SK-N-SH (cell line): ENCODE measurements around the gene SKIC2. TPM values are rescaled to one million over a fixed set of nuclear protein-coding genes. Genes with fewer than 3 reads are reported as not detected.

Source experiments
- CTCF ChIA-PET: fragments of 300-600, 350-600 bp; formaldehyde crosslinking; extraction: SDS; loops from one replicate; lab custom pipeline; 2021; lab: Yijun Ruan, JAX
- POLR2A ChIA-PET: fragments of 350-600 bp; sonication (Branson Sonifier 250); formaldehyde crosslinking; extraction: SDS; loops from one replicate; lab custom pipeline; 2020; ENCODE audit warnings: antibody characterized with exemption, inconsistent platforms; lab: Yijun Ruan, JAX
- DNase-seq: peaks from one replicate; pipeline ENCODE4 v3.0.0; 2012
- H2AFZ ChIP-seq: fragments of 200-600 bp; sonication (generic); 2 replicates; pipeline ENCODE4 v1.8.1; 2016; ENCODE audit warnings: antibody characterized with exemption, mild to moderate bottlenecking, low read depth
- H3F3A ChIP-seq: fragments of 200-600 bp; sonication (generic); replicated peaks from 2 replicates; pipeline ENCODE3; 2016; ENCODE audit warnings: antibody characterized with exemption, mild to moderate bottlenecking; ENCODE audit not compliant: insufficient read depth
- H3K27ac ChIP-seq, 2 experiments: fragments of 200-500 bp in 1 of 2; fragments of 200-600 bp in 1 of 2; sonication (Bioruptor generic) in 1 of 2; sonication (generic), shearing (Covaris generic) in 1 of 2; 2 replicates each; pipeline versions ENCODE4 v1.5.1 to v1.6.1; 2014 to 2016; ENCODE audit warnings: low read depth in 2 of 2, inconsistent platforms in 1 of 2, low read length in 1 of 2, mild to moderate bottlenecking in 1 of 2, mixed read lengths in 1 of 2
- H3K27me3 ChIP-seq: fragments of 200-600 bp; sonication (generic), shearing (Covaris generic); 2 replicates; pipeline ENCODE4 v1.6.1; 2016; ENCODE audit warnings: mixed run types; ENCODE audit not compliant: insufficient read depth
- H3K36me3 ChIP-seq, 2 experiments: fragments of 200-500 bp in 1 of 2; fragments of 200-600 bp in 1 of 2; sonication (Bioruptor generic) in 1 of 2; sonication (generic) in 1 of 2; replicated peaks in 1 of 2; 2 replicates each; pipeline versions ENCODE3 to v1.5.1; 2014 to 2016; ENCODE audit warnings: low read length in 1 of 2, mild to moderate bottlenecking in 1 of 2; ENCODE audit not compliant: insufficient read depth in 2 of 2, control insufficient read depth in 1 of 2
- H3K4me1 ChIP-seq, 2 experiments: fragments of 200-500 bp in 1 of 2; fragments of 200-600 bp in 1 of 2; sonication (Bioruptor generic) in 1 of 2; sonication (generic), shearing (Covaris generic) in 1 of 2; 2 replicates each; pipeline versions ENCODE4 v1.5.1 to v1.6.1; 2014 to 2016; ENCODE audit warnings: low read depth in 1 of 2, low read length in 1 of 2, mixed run types in 1 of 2; ENCODE audit not compliant: insufficient read depth in 2 of 2, control insufficient read depth in 1 of 2
- H3K4me2 ChIP-seq: fragments of 200-600 bp; sonication (generic), shearing (Covaris generic); 2 replicates; pipeline ENCODE4 v1.6.1; 2017; ENCODE audit warnings: mixed run types
- H3K4me3 ChIP-seq, 2 experiments: fragments of 200-500 bp in 1 of 2; fragments of 200-600 bp in 1 of 2; sonication (Bioruptor generic) in 1 of 2; sonication (generic), shearing (Covaris generic) in 1 of 2; 2 replicates each; pipeline versions ENCODE4 v1.5.1 to v1.8.1; 2014 to 2016; ENCODE audit warnings: low read depth in 2 of 2, inconsistent platforms in 1 of 2, low read length in 1 of 2, mild to moderate bottlenecking in 1 of 2, mixed read lengths in 1 of 2, moderate library complexity in 1 of 2
- H3K79me2 ChIP-seq: fragments of 200-600 bp; sonication (generic); 2 replicates; pipeline ENCODE4 v1.8.1; 2017; ENCODE audit warnings: mild to moderate bottlenecking; ENCODE audit not compliant: insufficient read depth
- H3K9ac ChIP-seq: fragments of 200-600 bp; sonication (generic); 2 replicates; pipeline ENCODE4 v1.6.1; 2017; ENCODE audit warnings: mixed run types
- H3K9me2 ChIP-seq: fragments of 200-600 bp; sonication (generic); 2 replicates; pipeline ENCODE4 v1.6.1; 2017; ENCODE audit warnings: mixed run types
- H3K9me3 ChIP-seq: fragments of 200-600 bp; sonication (generic); 2 replicates; pipeline ENCODE4 v1.6.1; 2017; ENCODE audit warnings: mixed run types, mild to moderate bottlenecking, moderate library complexity
- H4K20me1 ChIP-seq: fragments of 200-600 bp; sonication (generic); 2 replicates; pipeline ENCODE4 v1.6.1; 2017; ENCODE audit warnings: mild to moderate bottlenecking, mixed run types; ENCODE audit not compliant: insufficient read depth
- FOXM1 ChIP-seq: IDR thresholded peaks from 2 replicates; pipeline ENCODE4 v1.4.0; 2012; ENCODE audit warnings: low read depth, mild to moderate bottlenecking
- GABPA ChIP-seq: IDR thresholded peaks from 2 replicates; pipeline ENCODE4 v1.4.0; 2012; ENCODE audit warnings: low read depth, mild to moderate bottlenecking
- IRF3 ChIP-seq: fragments of 150-350 bp; IDR thresholded peaks from 2 replicates; pipeline ENCODE4 v1.6.1; 2016; ENCODE audit warnings: mild to moderate bottlenecking, low read depth, low read length
- JUND ChIP-seq: IDR thresholded peaks from 2 replicates; pipeline ENCODE4 v1.4.0; 2012
- MXI1 ChIP-seq: IDR thresholded peaks from 2 replicates; pipeline ENCODE4 v1.6.1; 2012; ENCODE audit warnings: mild to moderate bottlenecking, low read depth, low read length, improper control_type of control experiment
- PBX3 ChIP-seq: IDR thresholded peaks from 2 replicates; pipeline ENCODE4; 2012
- RCOR1 ChIP-seq: fragments of 150-350 bp; IDR thresholded peaks from 2 replicates; pipeline ENCODE4 v1.6.1; 2017; ENCODE audit warnings: antibody characterized with exemption, low read length
- RXRA ChIP-seq: IDR thresholded peaks from 2 replicates; pipeline ENCODE4 v1.4.0; 2012; ENCODE audit warnings: low read depth, mild to moderate bottlenecking, borderline replicate concordance
- SIN3A ChIP-seq: IDR thresholded peaks from 2 replicates; pipeline ENCODE4 v1.6.1; 2012; ENCODE audit warnings: low read depth, mild to moderate bottlenecking, low read length, moderate library complexity, borderline replicate concordance
- SMC3 ChIP-seq: IDR thresholded peaks from 2 replicates; pipeline ENCODE4 v1.6.1; 2012; ENCODE audit warnings: low read depth, low read length, improper control_type of control experiment
- TCF12 ChIP-seq: IDR thresholded peaks from 2 replicates; pipeline ENCODE4 v1.4.0; 2012
- TEAD4 ChIP-seq: IDR thresholded peaks from 2 replicates; pipeline ENCODE4 v1.4.0; 2012; ENCODE audit warnings: mild to moderate bottlenecking, borderline replicate concordance; ENCODE audit not compliant: insufficient read depth
- USF1 ChIP-seq: IDR thresholded peaks from 2 replicates; pipeline ENCODE4 v1.4.0; 2012; ENCODE audit warnings: low read depth, borderline replicate concordance
- YY1 ChIP-seq: IDR thresholded peaks from 2 replicates; pipeline ENCODE4 v1.4.0; 2012; ENCODE audit warnings: low read depth, mild to moderate bottlenecking
- WGBS: methylation state at CpG from one replicate; pipeline ENCODE4 v1.1.6; 2017; ENCODE audit warnings: low lambda C conversion rate; 5-methylcytosine and 5-hydroxymethylcytosine counted together
- polyA plus RNA-seq, 3 experiments: library from polyadenylated mRNA; depleted of rRNA; stranded (reverse); fragments of >200 nt; gene quantifications; 2 replicates each; pipeline ENCODE4 v1.2.3, GENCODE V29; 2012
- TF ChIP-seq, protein P1 (sequence below): IDR thresholded peaks from 2 replicates; pipeline ENCODE4 v1.4.0; 2012; ENCODE audit warnings: low read depth
- TF ChIP-seq, protein P2 (sequence below): IDR thresholded peaks from 2 replicates; pipeline ENCODE4 v1.4.0; 2012; ENCODE audit warnings: low read depth, borderline replicate concordance
- TF ChIP-seq, protein P3 (sequence below): IDR thresholded peaks from 2 replicates; pipeline ENCODE4 v1.6.1; 2012; ENCODE audit warnings: mild to moderate bottlenecking, low read depth, low read length, moderate library complexity

SKIC2 gene
- polyA plus RNA-seq, 1 of the 3 experiments (the other 2 are of a cell fraction) = 89.4 TPM

DNA sequence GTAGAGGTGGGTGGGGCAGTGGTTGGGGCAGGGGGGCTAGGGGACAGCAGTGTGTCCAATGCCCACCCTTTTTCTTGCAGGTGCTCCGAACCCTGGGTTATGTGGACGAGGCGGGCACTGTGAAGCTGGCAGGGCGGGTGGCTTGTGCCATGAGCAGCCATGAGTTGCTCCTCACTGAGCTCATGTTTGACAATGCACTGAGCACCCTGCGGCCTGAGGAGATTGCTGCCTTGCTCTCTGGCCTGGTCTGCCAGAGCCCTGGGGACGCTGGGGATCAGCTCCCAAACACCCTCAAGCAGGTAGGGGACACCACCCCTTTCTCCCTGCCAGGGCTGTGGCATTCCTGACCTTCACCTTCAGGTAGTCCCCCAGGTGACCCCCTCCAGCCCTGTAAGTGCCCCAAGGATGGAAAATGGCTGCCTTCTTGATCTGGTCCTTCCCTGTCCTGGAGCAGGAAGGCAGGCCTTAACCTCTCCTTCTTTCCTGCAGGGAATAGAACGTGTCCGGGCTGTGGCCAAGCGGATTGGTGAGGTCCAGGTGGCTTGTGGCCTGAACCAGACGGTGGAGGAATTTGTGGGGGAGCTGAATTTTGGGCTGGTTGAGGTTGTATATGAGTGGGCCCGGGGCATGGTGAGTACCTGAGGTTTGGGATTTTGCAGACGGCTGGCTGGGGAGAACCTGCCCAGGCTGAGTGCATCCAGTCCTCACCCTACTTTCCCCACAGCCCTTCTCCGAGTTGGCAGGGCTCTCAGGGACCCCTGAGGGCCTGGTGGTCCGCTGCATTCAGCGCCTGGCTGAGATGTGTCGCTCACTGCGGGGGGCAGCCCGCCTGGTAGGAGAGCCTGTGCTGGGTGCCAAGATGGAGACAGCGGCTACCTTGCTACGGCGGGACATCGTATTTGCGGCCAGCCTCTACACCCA lies 10.1 kb downstream of the SKIC2 start (continued):
- TF ChIP-seq RXRA (no peak), JUND (no peak), IRF3 (no peak), SIN3A (no peak), RCOR1 (no peak), MXI1 (no peak), USF1 (no peak), TEAD4 (no peak), GABPA (no peak)
- TF ChIP-seq, protein P1, sequence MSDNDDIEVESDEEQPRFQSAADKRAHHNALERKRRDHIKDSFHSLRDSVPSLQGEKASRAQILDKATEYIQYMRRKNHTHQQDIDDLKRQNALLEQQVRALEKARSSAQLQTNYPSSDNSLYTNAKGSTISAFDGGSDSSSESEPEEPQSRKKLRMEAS = no peak

GRCh38 chr6:31969712-31970603 lies 11.0 kb downstream of the SKIC2 start:
- H3K4me2 ChIP-seq = peak overlapping the region; percentile 99
- peaks cover 15 to 52% of the 10 kb centered on the region in 2 experiments for H3K36me3 ChIP-seq
- CTCF ChIA-PET = interaction anchor here (0.8 to 5.2 kb wide), 4 partner anchors 11 to 52 kb away, joined by 3 to 29 read pairs (median 14); partner anchors contain the start of genes NELFE and SKIC2
- peaks cover 10% of the 10 kb centered on the region for H3F3A ChIP-seq
- H3K79me2 ChIP-seq = peaks cover 42% of the 10 kb centered on the region
- H3K4me1 ChIP-seq = peaks cover 5 to 26% of the 10 kb centered on the region in 2 experiments; a peak in 3 of 4 replicates
- H3K27ac ChIP-seq = peak overlapping the region in 1 of 2 experiments; percentile 15; a peak in 1 of 4 replicates
- 77% methylated on average over 17 of the region's 17 CpGs for WGBS
- peak overlapping the region; percentile 91 to 94 for H3K4me3 ChIP-seq
- H3K9me3 ChIP-seq = no peaks in the 10 kb centered on the region
- DNase-seq = no peak
- H3K9me2 ChIP-seq = no peaks in the 10 kb centered on the region
- H4K20me1 ChIP-seq = no peaks in the 10 kb centered on the region
- POLR2A ChIA-PET = interaction anchor here (3.8 kb wide), 1 partner anchor 11 kb away, joined by 20 read pairs; the partner anchor contains the start of genes NELFE and SKIC2
- H2AFZ ChIP-seq = no peak overlapping the region
- peak overlapping the region; percentile 95 for H3K9ac ChIP-seq
- no peaks in the 10 kb centered on the region for H3K27me3 ChIP-seq
- TF ChIP-seq, protein P2, sequence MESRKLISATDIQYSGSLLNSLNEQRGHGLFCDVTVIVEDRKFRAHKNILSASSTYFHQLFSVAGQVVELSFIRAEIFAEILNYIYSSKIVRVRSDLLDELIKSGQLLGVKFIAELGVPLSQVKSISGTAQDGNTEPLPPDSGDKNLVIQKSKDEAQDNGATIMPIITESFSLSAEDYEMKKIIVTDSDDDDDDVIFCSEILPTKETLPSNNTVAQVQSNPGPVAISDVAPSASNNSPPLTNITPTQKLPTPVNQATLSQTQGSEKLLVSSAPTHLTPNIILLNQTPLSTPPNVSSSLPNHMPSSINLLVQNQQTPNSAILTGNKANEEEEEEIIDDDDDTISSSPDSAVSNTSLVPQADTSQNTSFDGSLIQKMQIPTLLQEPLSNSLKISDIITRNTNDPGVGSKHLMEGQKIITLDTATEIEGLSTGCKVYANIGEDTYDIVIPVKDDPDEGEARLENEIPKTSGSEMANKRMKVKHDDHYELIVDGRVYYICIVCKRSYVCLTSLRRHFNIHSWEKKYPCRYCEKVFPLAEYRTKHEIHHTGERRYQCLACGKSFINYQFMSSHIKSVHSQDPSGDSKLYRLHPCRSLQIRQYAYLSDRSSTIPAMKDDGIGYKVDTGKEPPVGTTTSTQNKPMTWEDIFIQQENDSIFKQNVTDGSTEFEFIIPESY = no peak
- TF ChIP-seq FOXM1 = no peak
- no peak for TF ChIP-seq TCF12
- no peak for TF ChIP-seq USF1
- TF ChIP-seq RCOR1 = no peak
- TF ChIP-seq, protein P3, sequence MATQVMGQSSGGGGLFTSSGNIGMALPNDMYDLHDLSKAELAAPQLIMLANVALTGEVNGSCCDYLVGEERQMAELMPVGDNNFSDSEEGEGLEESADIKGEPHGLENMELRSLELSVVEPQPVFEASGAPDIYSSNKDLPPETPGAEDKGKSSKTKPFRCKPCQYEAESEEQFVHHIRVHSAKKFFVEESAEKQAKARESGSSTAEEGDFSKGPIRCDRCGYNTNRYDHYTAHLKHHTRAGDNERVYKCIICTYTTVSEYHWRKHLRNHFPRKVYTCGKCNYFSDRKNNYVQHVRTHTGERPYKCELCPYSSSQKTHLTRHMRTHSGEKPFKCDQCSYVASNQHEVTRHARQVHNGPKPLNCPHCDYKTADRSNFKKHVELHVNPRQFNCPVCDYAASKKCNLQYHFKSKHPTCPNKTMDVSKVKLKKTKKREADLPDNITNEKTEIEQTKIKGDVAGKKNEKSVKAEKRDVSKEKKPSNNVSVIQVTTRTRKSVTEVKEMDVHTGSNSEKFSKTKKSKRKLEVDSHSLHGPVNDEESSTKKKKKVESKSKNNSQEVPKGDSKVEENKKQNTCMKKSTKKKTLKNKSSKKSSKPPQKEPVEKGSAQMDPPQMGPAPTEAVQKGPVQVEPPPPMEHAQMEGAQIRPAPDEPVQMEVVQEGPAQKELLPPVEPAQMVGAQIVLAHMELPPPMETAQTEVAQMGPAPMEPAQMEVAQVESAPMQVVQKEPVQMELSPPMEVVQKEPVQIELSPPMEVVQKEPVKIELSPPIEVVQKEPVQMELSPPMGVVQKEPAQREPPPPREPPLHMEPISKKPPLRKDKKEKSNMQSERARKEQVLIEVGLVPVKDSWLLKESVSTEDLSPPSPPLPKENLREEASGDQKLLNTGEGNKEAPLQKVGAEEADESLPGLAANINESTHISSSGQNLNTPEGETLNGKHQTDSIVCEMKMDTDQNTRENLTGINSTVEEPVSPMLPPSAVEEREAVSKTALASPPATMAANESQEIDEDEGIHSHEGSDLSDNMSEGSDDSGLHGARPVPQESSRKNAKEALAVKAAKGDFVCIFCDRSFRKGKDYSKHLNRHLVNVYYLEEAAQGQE = no peak
- TF ChIP-seq YY1 = no peak
- TF ChIP-seq JUND = no peak
- no peak for TF ChIP-seq MXI1
- no peak for TF ChIP-seq PBX3
- no peak for TF ChIP-seq SMC3
